ENCODE results near the gene CCDC146. TPM values are rescaled to one million over a fixed set of nuclear protein-coding genes. Genes with fewer than 3 reads are reported as not detected.

Gene CCDC146
- total RNA-seq, 6 donors from 2014 or later = 3.6 to 62.4 (median 18.7) TPM

DNA sequence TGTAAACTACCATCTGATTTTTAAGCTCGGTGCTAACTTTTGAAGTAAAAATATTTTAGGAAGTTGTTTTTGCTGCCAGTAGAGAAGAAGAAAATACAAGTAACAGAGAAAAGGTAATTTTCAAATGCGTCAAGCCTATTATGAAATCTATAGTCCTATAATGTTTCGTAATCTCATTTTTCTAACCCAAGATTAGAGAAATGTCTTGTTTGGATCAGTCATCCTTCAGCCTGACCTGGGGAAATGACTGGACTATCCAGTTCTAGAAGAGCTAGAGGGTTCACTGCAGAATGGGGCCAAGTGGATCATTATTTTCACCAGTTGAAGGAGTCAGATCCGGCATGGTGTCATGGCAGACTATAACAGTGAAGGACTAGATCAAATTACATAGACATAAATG, 139.9 kb downstream of the CCDC146 start:
- H3K36me3 ChIP-seq = no peaks in the 10 kb centered on the region
- no peak overlapping the region for H3K4me3 ChIP-seq
- ATAC-seq (ENCODE audit: low FRiP score in 2 of 2) (no peak), DNase-seq (no peak)
- H3K27me3 ChIP-seq = no peaks in the 10 kb centered on the region
- H3K9me3 ChIP-seq = no peaks in the 10 kb centered on the region
- no peak for TF ChIP-seq POLR2A (IDR thresholded peaks at IDR 0.05)
- TF ChIP-seq EP300 (IDR thresholded peaks at IDR 0.05) = no peak
- TF ChIP-seq, protein P1, sequence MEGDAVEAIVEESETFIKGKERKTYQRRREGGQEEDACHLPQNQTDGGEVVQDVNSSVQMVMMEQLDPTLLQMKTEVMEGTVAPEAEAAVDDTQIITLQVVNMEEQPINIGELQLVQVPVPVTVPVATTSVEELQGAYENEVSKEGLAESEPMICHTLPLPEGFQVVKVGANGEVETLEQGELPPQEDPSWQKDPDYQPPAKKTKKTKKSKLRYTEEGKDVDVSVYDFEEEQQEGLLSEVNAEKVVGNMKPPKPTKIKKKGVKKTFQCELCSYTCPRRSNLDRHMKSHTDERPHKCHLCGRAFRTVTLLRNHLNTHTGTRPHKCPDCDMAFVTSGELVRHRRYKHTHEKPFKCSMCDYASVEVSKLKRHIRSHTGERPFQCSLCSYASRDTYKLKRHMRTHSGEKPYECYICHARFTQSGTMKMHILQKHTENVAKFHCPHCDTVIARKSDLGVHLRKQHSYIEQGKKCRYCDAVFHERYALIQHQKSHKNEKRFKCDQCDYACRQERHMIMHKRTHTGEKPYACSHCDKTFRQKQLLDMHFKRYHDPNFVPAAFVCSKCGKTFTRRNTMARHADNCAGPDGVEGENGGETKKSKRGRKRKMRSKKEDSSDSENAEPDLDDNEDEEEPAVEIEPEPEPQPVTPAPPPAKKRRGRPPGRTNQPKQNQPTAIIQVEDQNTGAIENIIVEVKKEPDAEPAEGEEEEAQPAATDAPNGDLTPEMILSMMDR (IDR thresholded peaks at IDR 0.05) = no peak
- TF ChIP-seq POLR2AphosphoS5 (IDR thresholded peaks at IDR 0.05) = no peak
- no peaks in the 10 kb centered on the region for H3K4me1 ChIP-seq
- no peak overlapping the region for H3K27ac ChIP-seq
- WGBS, 2 donors = 87 to 89% methylated on average over 4 of the region's 4 CpGs

DNA sequence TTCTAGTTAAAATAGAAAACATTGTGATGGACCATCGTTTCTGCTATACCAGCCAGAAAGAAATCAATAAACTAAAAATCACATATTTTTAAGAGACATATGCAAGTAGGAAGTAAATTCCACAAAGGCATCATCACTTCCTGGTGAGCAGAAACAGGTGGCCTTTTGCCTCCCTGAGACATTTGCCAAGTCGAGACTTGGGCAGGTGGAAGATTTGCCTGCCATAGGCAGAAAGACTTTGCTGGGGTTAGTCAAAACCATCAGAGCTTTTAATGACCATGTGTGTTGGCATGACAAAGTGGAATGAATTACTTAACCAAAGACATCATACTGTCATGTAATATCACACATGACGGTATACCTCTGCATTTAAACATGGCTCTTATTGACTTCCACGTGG, 143.3 kb downstream of the CCDC146 start:
- Histone ChIP-seq H3K4me3 (no peak overlapping the region), H3K27ac (no peak overlapping the region), H3K27me3 (no peaks in the 10 kb centered on the region), H3K4me1 (peaks cover 0 to 17% (median 8%) of the 10 kb centered on the region in 4 donors), H3K9me3 (no peaks in the 10 kb centered on the region), H3K36me3 (no peaks in the 10 kb centered on the region)
- TF ChIP-seq, protein P1 (IDR thresholded peaks at IDR 0.05) = no peak
- TF ChIP-seq EP300 (IDR thresholded peaks at IDR 0.05) = no peak
- TF ChIP-seq POLR2AphosphoS5 (IDR thresholded peaks at IDR 0.05) = no peak
- TF ChIP-seq POLR2A (IDR thresholded peaks at IDR 0.05) = no peak
- no peak for DNase-seq
- 81 to 85% methylated on average over 4 of the region's 4 CpGs for WGBS, 2 donors
- no peak for ATAC-seq (ENCODE audit: low FRiP score in 2 of 2)

DNA sequence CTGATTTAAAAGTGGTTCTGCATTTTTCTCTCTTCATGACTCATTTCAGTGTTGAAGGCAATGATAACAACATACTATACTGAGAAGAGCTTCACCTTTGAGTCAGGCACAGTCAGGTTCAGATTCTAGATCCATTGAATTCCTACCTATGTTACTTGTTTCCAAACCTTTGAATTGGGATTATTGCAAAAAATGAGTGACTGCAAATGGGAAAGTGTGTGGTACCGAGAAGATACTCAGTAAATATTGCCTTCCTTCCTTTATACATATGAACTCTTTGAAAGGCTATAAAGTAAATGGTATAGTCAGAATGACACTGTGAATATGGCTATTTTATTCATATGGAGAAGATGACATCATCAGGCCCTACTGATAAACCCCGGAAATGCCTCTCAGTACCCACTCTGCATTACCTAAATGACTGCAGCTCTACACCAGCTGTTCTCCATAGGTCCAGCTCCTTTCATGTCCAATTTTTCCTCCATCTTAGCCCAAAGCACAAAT, 143.9 kb downstream of the CCDC146 start:
- WGBS, 2 donors = 86 to 88% methylated on average over 2 of the region's 2 CpGs
- peaks cover 0 to 20% (median 11%) of the 10 kb centered on the region in 4 donors for H3K4me1 ChIP-seq
- ATAC-seq (ENCODE audit: low FRiP score in 2 of 2) = no peak

DNA sequence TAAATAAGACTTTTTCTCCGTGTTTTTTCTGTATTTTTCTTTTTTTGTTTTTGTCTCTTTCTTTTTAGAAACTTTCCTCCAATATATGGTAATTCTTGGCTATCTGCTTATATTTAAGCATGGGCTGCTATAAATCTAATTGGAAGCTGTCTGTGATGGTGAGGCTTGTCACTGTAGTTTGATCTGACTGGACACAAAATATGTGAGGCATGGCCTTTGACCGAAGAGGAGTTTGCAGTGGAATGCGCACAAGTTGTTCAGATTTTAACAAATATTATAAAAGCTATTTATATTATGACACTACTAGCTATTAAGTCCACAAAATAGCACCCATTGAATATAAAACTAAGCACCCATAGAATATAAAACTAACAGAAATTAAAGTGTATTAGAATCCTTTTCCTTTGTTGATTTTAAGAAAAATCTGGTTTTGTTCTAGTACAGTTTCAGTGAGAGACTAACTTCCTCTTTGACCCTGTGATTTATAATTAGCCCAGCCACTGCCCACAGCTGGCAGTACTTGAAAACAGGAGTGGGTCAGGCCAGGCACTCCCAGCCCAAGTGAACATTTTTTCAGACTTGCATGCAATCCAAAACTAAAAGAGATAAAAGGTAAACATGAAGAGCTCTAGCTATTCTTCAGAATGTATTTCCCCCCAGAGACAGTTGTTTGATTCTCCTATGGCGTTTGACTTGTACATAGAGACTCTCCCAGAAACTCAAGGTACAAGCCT, 147.1 kb downstream of the CCDC146 start:
- peak in 1 of 2 donors; percentile 70 for DNase-seq
- WGBS, 2 donors = 56 to 61% methylated on average over 4 of the region's 4 CpGs
- TF ChIP-seq, protein P1 (IDR thresholded peaks at IDR 0.05) = no peak
- no peak for TF ChIP-seq POLR2A (IDR thresholded peaks at IDR 0.05)
- TF ChIP-seq POLR2AphosphoS5 (IDR thresholded peaks at IDR 0.05) = no peak
- TF ChIP-seq EP300 (IDR thresholded peaks at IDR 0.05) = no peak
- H3K36me3 ChIP-seq = no peaks in the 10 kb centered on the region
- H3K27me3 ChIP-seq = no peaks in the 10 kb centered on the region
- peaks cover 0 to 24% (median 12%) of the 10 kb centered on the region in 4 donors for H3K4me1 ChIP-seq
- peak overlapping the region in 2 of 4 donors; percentile 7 to 35 for H3K27ac ChIP-seq
- no peak overlapping the region for H3K4me3 ChIP-seq
- ATAC-seq (ENCODE audit: low FRiP score in 2 of 2) = peak in 1 of 2 donors; percentile 45
- no peaks in the 10 kb centered on the region for H3K9me3 ChIP-seq

More for the DNA sequence above, 143.9 kb downstream of the CCDC146 start:
- H3K27me3 ChIP-seq = no peaks in the 10 kb centered on the region
- no peak for DNase-seq
- H3K9me3 ChIP-seq = no peaks in the 10 kb centered on the region
- TF ChIP-seq, protein P1 (IDR thresholded peaks at IDR 0.05) = no peak
- TF ChIP-seq POLR2AphosphoS5 (IDR thresholded peaks at IDR 0.05) (no peak), EP300 (IDR thresholded peaks at IDR 0.05) (no peak), POLR2A (IDR thresholded peaks at IDR 0.05) (no peak)
- no peaks in the 10 kb centered on the region for H3K36me3 ChIP-seq
- no peak overlapping the region for H3K27ac ChIP-seq
- H3K4me3 ChIP-seq = no peak overlapping the region

All from upper lobe of left lung (tissue), 6 donors.